GM12878 (cell line): Measurements from ENCODE around the gene CTSL. TPM values are rescaled to one million over a fixed set of nuclear protein-coding genes. Genes with fewer than 3 reads are reported as not detected.

ENCODE experiments used
- ATAC-seq: fragments of 200-7000 bp; cut with Tn5 transposase; 3 replicates; pipeline ENCODE4 v1.9.1; 2020; ENCODE audit warnings: mild to moderate bottlenecking, moderate library complexity
- BruUV-seq: library from RNA; stranded (reverse); fragments of 400-500 nt; replicated peaks from 2 replicates; lab custom pipeline; 2021; lab: Mats Ljungman, UMichigan
- CTCF ChIA-PET: fragments of 300-600 bp; sonication (Branson Sonifier 250); formaldehyde crosslinking; extraction: SDS; loops from one replicate; lab custom pipeline; 2021; ENCODE audit warnings: inconsistent platforms; lab: Yijun Ruan, JAX
- POLR2A ChIA-PET: fragments of 350-600 bp; formaldehyde crosslinking; extraction: SDS; loops from one replicate; lab custom pipeline; 2021; ENCODE audit warnings: inconsistent platforms; lab: Charles Lee
- RAD21 ChIA-PET: fragments of 300-600 bp; sonication (Branson Sonifier 250); formaldehyde crosslinking; loops from one replicate; lab custom pipeline; 2023; ENCODE audit warnings: antibody characterized with exemption; ENCODE audit not compliant: unreplicated experiment; lab: Charles Lee
- SMC1A ChIA-PET: fragments of 300-600 bp; sonication (Branson Sonifier 250); formaldehyde crosslinking; loops from one replicate; lab custom pipeline; 2023; ENCODE audit not compliant: unreplicated experiment, uncharacterized antibody; lab: Charles Lee
- DNase-seq: peaks from one replicate; pipeline ENCODE4 v3.0.0-alpha.2; 2011; ENCODE audit warnings: low read depth, low spot score
- FAIRE-seq: peaks from 3 replicates; lab custom pipeline; 2011; peaks lifted over from hg19 to GRCh38; lab: Jason Lieb, UNC
- H2AFZ ChIP-seq: 2 replicates; pipeline ENCODE4 v1.6.0; 2011; ENCODE audit warnings: low read depth, low read length, control low read depth; ENCODE audit not compliant: control insufficient read depth
- H3K27ac ChIP-seq: 2 replicates; pipeline ENCODE4 v1.5.1; 2011; ENCODE audit warnings: control low read depth; ENCODE audit not compliant: control insufficient read depth, insufficient read depth
- H3K27me3 ChIP-seq, 2 experiments: replicated peaks in 1 of 2; 2 replicates each; pipeline versions ENCODE4 v1.6.0 to v1.6.1; 2011; ENCODE audit warnings: low read length in 1 of 2; ENCODE audit not compliant: control insufficient read depth in 2 of 2, insufficient read depth in 2 of 2
- H3K36me3 ChIP-seq, 2 experiments: 2 replicates each; pipeline ENCODE4 v1.5.1; 2011; ENCODE audit warnings: low read length in 1 of 2; ENCODE audit not compliant: control insufficient read depth in 2 of 2, insufficient read depth in 2 of 2
- H3K4me1 ChIP-seq: 2 replicates; pipeline ENCODE4 v1.6.1; 2011; ENCODE audit warnings: mild to moderate bottlenecking, low read length, moderate library complexity, mixed read lengths; ENCODE audit not compliant: control insufficient read depth, insufficient read depth
- H3K4me2 ChIP-seq: 2 replicates; pipeline ENCODE4 v1.6.0; 2011; ENCODE audit warnings: control low read depth; ENCODE audit not compliant: control insufficient read depth, insufficient read depth
- H3K4me3 ChIP-seq: fragments of 200-600 bp; sonication (generic); 2 replicates; pipeline ENCODE4 v1.5.1; 2016
- H3K79me2 ChIP-seq: 2 replicates; pipeline ENCODE4 v1.6.0; 2011; ENCODE audit warnings: low read length; ENCODE audit not compliant: control insufficient read depth, insufficient read depth
- H3K9ac ChIP-seq: 2 replicates; pipeline ENCODE4 v1.8.0; 2011; ENCODE audit warnings: low read length, control low read depth, mixed read lengths; ENCODE audit not compliant: control insufficient read depth, insufficient read depth
- H3K9me3 ChIP-seq: replicated peaks from 3 replicates; pipeline ENCODE4 v1.5.1; 2011; ENCODE audit warnings: mild to moderate bottlenecking, low read length; ENCODE audit not compliant: control insufficient read depth, insufficient read depth
- H4K20me1 ChIP-seq: 2 replicates; pipeline ENCODE4 v1.6.0; 2011; ENCODE audit not compliant: control insufficient read depth, insufficient read depth
- BRCA1 ChIP-seq: IDR thresholded peaks from 2 replicates; pipeline ENCODE4 v1.6.1; 2011; ENCODE audit warnings: low read depth, low read length, improper control_type of control experiment
- GATAD2B ChIP-seq: fragments of 450-650 bp; conservative IDR thresholded peaks from 2 replicates; pipeline ENCODE4 v1.6.1; 2017; ENCODE audit warnings: low read depth, mild to moderate bottlenecking, moderate library complexity
- IRF4 ChIP-seq: IDR thresholded peaks from 2 replicates; pipeline ENCODE4 v1.6.1; 2011; ENCODE audit warnings: low read depth, low read length
- NFXL1 ChIP-seq: fragments of 450-650 bp; IDR thresholded peaks from 2 replicates; pipeline ENCODE4 v1.6.1; 2017; ENCODE audit warnings: antibody characterized with exemption, mild to moderate bottlenecking, borderline replicate concordance
- SIN3A ChIP-seq: IDR thresholded peaks from 2 replicates; pipeline ENCODE4 v1.6.1; 2012; ENCODE audit warnings: low read depth, low read length, improper control_type of control experiment
- SREBF2 ChIP-seq: IDR thresholded peaks from 2 replicates; pipeline ENCODE4 v1.6.1; 2012; ENCODE audit warnings: mild to moderate bottlenecking, low read length
- SRF ChIP-seq, 2 experiments: IDR thresholded peaks; 2 replicates each; pipeline ENCODE4 v1.6.1; 2011; ENCODE audit warnings: low read depth in 2 of 2, low read length in 2 of 2, mild to moderate bottlenecking in 1 of 2, moderate library complexity in 1 of 2
- TARDBP ChIP-seq: IDR thresholded peaks from 2 replicates; pipeline ENCODE4 v1.6.1; 2016; ENCODE audit warnings: borderline replicate concordance
- WGBS: methylation state at CpG from one replicate; pipeline ENCODE4 v1.1.6; 2016; ENCODE audit warnings: low lambda C conversion rate; ENCODE audit not compliant: insufficient replicate concordance, insufficient coverage; ENCODE audit errors: missing lambda C conversion rate; 5-methylcytosine and 5-hydroxymethylcytosine counted together
- in situ Hi-C: fragments of 300-500 bp; cut with MboI; formaldehyde crosslinking; loops from 9 replicates; pipeline ENCODE4 v1.14.3; 2018; ENCODE audit warnings: mixed read lengths
- intact Hi-C: fragments of 100-400 bp; cut with micrococcal nuclease; formaldehyde crosslinking; loops from one replicate; pipeline ENCODE4 v1.14.2; 2022; ENCODE audit not compliant: unreplicated experiment
- polyA plus RNA-seq, 11 experiments: library from polyadenylated mRNA; depleted of rRNA in 4 of 11; unstranded in 6 of 11; stranded (reverse) in 5 of 11; fragments of >200 nt; fragmentation: Nextera tagmentation in 4 of 11; fragmentation: Illumina TruSeq in 1 of 11; extraction: Ambion mirVana in 4 of 11; extraction: Trizol in 1 of 11; gene quantifications; 1 replicate in 1 of 11; 2 replicates in 10 of 11; pipeline versions ENCODE4 v1.2.1 to v1.2.3, GENCODE V29; 2011 to 2016; ENCODE audit warnings: inconsistent platforms in 2 of 11, missing spikeins in 2 of 11, low read depth in 1 of 11
- total RNA-seq, 4 experiments: library from RNA; depleted of rRNA in 3 of 4; stranded (reverse); fragments of >200 nt in 3 of 4; fragmentation: Illumina TruSeq in 1 of 4; extraction: Trizol in 1 of 4; gene quantifications; 2 replicates each; pipeline versions ENCODE4 v1.2.1 to v1.2.3, GENCODE V29; 2013 to 2021
- TF ChIP-seq, protein P1 (sequence below): fragments of 150-350 bp; IDR thresholded peaks from 2 replicates; pipeline ENCODE4 v1.6.1; 2016; ENCODE audit warnings: low read depth, low read length
- TF ChIP-seq, protein P2 (sequence below): fragments of 450-650 bp; formaldehyde crosslinking; IDR thresholded peaks from 2 replicates; pipeline ENCODE4 v1.4.0; 2022; ENCODE audit warnings: mild to moderate bottlenecking, moderate library complexity

CTSL gene
- total and polyA plus RNA-seq, 10 of the 15 experiments (the other 5 are each of a cell fraction or from before 2014, with no cell fraction given): 0.24 to 0.72 TPM; not detected in 8

DNA sequence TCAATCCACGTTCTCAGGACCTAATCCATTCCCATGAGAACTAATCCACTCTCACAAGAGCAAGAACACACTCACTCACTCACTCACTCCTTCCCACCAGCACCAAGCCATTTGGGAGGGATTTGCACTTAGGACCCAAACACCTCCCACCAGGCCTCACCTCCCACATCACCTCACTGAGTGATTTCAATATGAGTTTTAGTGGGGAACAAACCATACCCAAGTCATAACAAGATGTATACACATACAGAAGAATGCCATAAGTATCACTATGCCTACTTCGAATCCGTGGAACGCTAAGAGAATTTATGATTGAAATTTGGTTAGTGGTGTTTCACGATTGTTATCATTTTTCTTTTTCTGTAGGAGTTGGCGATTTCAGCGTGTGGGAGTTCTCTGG lies 29.3 kb upstream of the CTSL start (continued):
- TF ChIP-seq, protein P1, sequence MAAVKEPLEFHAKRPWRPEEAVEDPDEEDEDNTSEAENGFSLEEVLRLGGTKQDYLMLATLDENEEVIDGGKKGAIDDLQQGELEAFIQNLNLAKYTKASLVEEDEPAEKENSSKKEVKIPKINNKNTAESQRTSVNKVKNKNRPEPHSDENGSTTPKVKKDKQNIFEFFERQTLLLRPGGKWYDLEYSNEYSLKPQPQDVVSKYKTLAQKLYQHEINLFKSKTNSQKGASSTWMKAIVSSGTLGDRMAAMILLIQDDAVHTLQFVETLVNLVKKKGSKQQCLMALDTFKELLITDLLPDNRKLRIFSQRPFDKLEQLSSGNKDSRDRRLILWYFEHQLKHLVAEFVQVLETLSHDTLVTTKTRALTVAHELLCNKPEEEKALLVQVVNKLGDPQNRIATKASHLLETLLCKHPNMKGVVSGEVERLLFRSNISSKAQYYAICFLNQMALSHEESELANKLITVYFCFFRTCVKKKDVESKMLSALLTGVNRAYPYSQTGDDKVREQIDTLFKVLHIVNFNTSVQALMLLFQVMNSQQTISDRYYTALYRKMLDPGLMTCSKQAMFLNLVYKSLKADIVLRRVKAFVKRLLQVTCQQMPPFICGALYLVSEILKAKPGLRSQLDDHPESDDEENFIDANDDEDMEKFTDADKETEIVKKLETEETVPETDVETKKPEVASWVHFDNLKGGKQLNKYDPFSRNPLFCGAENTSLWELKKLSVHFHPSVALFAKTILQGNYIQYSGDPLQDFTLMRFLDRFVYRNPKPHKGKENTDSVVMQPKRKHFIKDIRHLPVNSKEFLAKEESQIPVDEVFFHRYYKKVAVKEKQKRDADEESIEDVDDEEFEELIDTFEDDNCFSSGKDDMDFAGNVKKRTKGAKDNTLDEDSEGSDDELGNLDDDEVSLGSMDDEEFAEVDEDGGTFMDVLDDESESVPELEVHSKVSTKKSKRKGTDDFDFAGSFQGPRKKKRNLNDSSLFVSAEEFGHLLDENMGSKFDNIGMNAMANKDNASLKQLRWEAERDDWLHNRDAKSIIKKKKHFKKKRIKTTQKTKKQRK: no peak
- TF ChIP-seq GATAD2B: no peak
- no peak for TF ChIP-seq SREBF2

DNA sequence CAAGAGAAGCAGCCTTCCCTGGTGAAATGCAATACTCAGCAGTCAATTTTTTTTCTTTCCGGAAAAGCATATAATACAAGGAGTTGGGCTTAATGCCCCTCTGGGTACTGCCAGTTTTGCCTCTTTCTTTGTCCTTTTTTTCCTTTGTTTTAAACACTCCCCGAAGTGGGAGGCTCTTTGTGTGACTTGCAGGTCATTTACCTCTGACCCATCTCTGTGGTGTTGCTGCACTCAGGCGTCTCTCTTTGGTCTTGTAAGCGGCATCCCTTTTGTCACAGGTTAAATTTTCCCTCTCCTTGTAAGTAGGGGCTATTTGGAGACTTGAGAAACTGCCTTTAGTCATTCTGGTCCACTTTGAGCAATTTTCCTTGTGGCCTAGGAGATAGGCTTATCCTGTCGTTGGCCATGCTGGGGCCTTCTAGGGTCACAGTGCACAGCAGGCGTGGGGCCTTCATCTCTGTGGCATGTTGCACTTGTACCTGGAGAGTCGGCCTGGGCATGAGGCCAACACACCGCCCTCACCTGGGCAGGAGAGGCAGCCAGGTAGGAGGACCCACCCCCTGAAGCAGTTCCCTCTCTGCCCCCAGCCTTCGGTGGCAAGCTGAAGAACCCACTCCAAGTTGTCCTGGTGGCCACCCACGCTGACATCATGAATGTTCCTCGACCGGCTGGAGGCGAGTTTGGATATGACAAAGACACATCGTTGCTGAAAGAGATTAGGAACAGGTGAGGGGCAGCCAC lies 27.7 kb upstream of the CTSL start:
- no peak for FAIRE-seq

More for the DNA sequence above, 27.7 kb upstream of the CTSL start:
- Histone ChIP-seq H3K4me1 (no peaks in the 10 kb centered on the region), H3K27ac (no peak overlapping the region), H3K4me2 (no peak overlapping the region), H3K79me2 (no peaks in the 10 kb centered on the region), H3K4me3 (no peak overlapping the region), H3K9me3 (no peaks in the 10 kb centered on the region), H3K27me3 (no peaks in the 10 kb centered on the region), H3K36me3 (peaks cover 4 to 17% of the 10 kb centered on the region in 2 experiments; a peak in 3 of 4 replicates)
- 70% methylated on average over 14 of the region's 14 CpGs for whole genome bisulfite sequencing
- in situ Hi-C loops (no loop called here), intact Hi-C loops (no loop called here)
- CTCF ChIA-PET: no interaction called here
- DNase-seq: no peak
- no peak for TF ChIP-seq SIN3A
- TF ChIP-seq SRF (IDR thresholded peaks at IDR 0.05; ENCODE audit: low read depth in 2 of 2, low read length in 2 of 2): no peak
- no peak for TF ChIP-seq TARDBP
- no peak for TF ChIP-seq NFXL1
- no peak for TF ChIP-seq IRF4
- no peak for TF ChIP-seq BRCA1
- TF ChIP-seq, protein P2, sequence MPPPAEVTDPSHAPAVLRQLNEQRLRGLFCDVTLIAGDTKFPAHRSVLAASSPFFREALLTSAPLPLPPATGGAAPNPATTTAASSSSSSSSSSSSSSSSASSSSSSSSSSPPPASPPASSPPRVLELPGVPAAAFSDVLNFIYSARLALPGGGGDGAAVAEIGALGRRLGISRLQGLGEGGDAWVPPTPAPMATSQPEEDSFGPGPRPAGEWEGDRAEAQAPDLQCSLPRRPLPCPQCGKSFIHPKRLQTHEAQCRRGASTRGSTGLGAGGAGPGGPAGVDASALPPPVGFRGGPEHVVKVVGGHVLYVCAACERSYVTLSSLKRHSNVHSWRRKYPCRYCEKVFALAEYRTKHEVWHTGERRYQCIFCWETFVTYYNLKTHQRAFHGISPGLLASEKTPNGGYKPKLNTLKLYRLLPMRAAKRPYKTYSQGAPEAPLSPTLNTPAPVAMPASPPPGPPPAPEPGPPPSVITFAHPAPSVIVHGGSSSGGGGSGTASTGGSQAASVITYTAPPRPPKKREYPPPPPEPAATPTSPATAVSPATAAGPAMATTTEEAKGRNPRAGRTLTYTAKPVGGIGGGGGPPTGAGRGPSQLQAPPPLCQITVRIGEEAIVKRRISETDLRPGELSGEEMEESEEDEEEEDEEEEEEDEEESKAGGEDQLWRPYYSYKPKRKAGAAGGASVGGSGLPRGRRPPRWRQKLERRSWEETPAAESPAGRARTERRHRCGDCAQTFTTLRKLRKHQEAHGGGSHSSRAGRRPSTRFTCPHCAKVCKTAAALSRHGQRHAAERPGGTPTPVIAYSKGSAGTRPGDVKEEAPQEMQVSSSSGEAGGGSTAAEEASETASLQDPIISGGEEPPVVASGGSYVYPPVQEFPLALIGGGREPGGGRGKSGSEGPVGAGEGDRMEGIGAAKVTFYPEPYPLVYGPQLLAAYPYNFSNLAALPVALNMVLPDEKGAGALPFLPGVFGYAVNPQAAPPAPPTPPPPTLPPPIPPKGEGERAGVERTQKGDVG (CRISPR knock-in tag): no peak
- TF ChIP-seq, all 136 proteins: peak for 0
- ChIA-PET RAD21 (no interaction called here), SMC1A (no interaction called here), POLR2A (no interaction called here)
- H3K9ac ChIP-seq: no peak overlapping the region
- ATAC-seq: no peak
- no peak overlapping the region for H2AFZ ChIP-seq
- no peaks in the 10 kb centered on the region for H4K20me1 ChIP-seq
- BruUV-seq: no TSS peak
